Endodermal cell (in vitro differentiated cells): Measurements from ENCODE around the gene NOP9. TPM values are rescaled to one million over a fixed set of nuclear protein-coding genes. Genes with fewer than 3 reads are reported as not detected.

Experiments
- DNase-seq: peaks from one replicate; pipeline ENCODE4 v3.0.0-alpha.2; 2017
- H3K27ac ChIP-seq: 2 replicates; pipeline ENCODE4 v1.5.1; 2013; ENCODE audit warnings: mild to moderate bottlenecking, low read depth, low read length, moderate library complexity
- H3K27me3 ChIP-seq: 2 replicates; pipeline ENCODE4 v1.6.1; 2013; ENCODE audit warnings: mild to moderate bottlenecking, low read length, moderate library complexity; ENCODE audit not compliant: insufficient read depth, control insufficient read depth, poor library complexity, severe bottlenecking
- H3K36me3 ChIP-seq: 2 replicates; pipeline ENCODE4 v1.7.0; 2013; ENCODE audit warnings: mild to moderate bottlenecking, low read length, moderate library complexity; ENCODE audit not compliant: control insufficient read depth, insufficient read depth
- H3K4me1 ChIP-seq: one replicate; pipeline ENCODE4 v1.7.0; 2013; ENCODE audit warnings: low read length; ENCODE audit not compliant: control insufficient read depth, insufficient read depth
- H3K4me3 ChIP-seq: 2 replicates; pipeline ENCODE4 v1.5.1; 2013; ENCODE audit warnings: mild to moderate bottlenecking, low read length, moderate library complexity
- H3K9ac ChIP-seq: 2 replicates; pipeline ENCODE4 v1.6.1; 2013; ENCODE audit warnings: mild to moderate bottlenecking, low read length, moderate library complexity; ENCODE audit not compliant: poor library complexity, severe bottlenecking; ENCODE audit errors: extremely low read depth
- H3K9me3 ChIP-seq: 2 replicates; pipeline ENCODE4 v1.6.1; 2013; ENCODE audit warnings: mild to moderate bottlenecking, low read length, moderate library complexity; ENCODE audit not compliant: control insufficient read depth
- H3K27ac Mint-ChIP-seq: 2 replicates; pipeline ENCODE4 v1.8.0; 2020; ENCODE audit warnings: mixed read lengths
- H3K27me3 Mint-ChIP-seq: 2 replicates; pipeline ENCODE4 v1.8.0; 2021; ENCODE audit warnings: mild to moderate bottlenecking, mixed read lengths; ENCODE audit not compliant: insufficient read depth
- H3K36me3 Mint-ChIP-seq: 2 replicates; pipeline ENCODE4 v1.8.0; 2020; ENCODE audit warnings: low read depth, mixed read lengths
- H3K4me1 Mint-ChIP-seq: 2 replicates; pipeline ENCODE4 v1.8.0; 2020; ENCODE audit warnings: mixed read lengths
- H3K4me3 Mint-ChIP-seq: 2 replicates; pipeline ENCODE4 v1.8.0; 2020; ENCODE audit warnings: mild to moderate bottlenecking, moderate library complexity, mixed read lengths
- H3K9me3 Mint-ChIP-seq: 2 replicates; pipeline ENCODE4 v1.8.0; 2020; ENCODE audit warnings: mild to moderate bottlenecking, mixed read lengths
- WGBS, 2 experiments: methylation state at CpG; one replicate each; pipeline versions ENCODE4 v1.1.5 to v1.1.7; 2013; ENCODE audit warnings: missing lambda C conversion rate in 2 of 2, mixed read lengths in 1 of 2; ENCODE audit not compliant: insufficient coverage in 1 of 2, insufficient read length in 1 of 2; 5-methylcytosine and 5-hydroxymethylcytosine counted together
- total RNA-seq, 2 donors: library from RNA; stranded (reverse); fragmentation: NEBNext Ultra II Directional in 1 of 2; extraction: Animal tissue kit (Norgen Biotek cat#: 25700) in 1 of 2; gene quantifications; 2 replicates in 1 of 2; 3 replicates in 1 of 2; pipeline ENCODE4 v1.2.1, GENCODE V29; 2021
- TF ChIP-seq, protein P1 (sequence below): fragments of 200-600 bp; sonication (generic); conservative IDR thresholded peaks from 2 replicates; pipeline ENCODE4 v1.5.0; 2021; ENCODE audit warnings: antibody characterized with exemption, mild to moderate bottlenecking

NOP9 gene
- total RNA-seq, 2 donors from 2014 or later: 31.1 to 32.0 TPM

DNA sequence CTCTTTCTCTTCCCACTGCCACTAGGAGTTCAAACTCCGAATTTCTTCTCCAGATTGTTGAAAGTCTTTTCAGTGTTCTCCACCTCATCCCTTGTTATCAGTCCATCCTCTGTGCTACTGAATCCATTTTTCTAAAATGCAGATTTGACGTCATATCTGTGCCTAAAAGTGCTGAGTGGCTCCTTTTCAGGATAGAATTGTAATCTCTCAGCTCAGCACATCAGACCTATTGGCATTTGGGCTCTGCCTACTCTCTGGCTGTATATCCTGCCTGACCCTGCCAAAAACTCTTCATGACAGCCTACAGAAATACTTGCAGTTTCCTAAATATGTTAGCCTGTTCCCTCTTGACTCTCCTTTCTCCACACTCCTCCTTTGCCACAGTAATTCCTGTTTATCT lies 27.2 kb upstream of the NOP9 start:
- WGBS, 2 experiments: 89 to 100% methylated on average over 2 of the region's 2 CpGs

GRCh38 chr14:24273422-24273998 lies 26.1 kb upstream of the NOP9 start:
- TF ChIP-seq, protein P1, sequence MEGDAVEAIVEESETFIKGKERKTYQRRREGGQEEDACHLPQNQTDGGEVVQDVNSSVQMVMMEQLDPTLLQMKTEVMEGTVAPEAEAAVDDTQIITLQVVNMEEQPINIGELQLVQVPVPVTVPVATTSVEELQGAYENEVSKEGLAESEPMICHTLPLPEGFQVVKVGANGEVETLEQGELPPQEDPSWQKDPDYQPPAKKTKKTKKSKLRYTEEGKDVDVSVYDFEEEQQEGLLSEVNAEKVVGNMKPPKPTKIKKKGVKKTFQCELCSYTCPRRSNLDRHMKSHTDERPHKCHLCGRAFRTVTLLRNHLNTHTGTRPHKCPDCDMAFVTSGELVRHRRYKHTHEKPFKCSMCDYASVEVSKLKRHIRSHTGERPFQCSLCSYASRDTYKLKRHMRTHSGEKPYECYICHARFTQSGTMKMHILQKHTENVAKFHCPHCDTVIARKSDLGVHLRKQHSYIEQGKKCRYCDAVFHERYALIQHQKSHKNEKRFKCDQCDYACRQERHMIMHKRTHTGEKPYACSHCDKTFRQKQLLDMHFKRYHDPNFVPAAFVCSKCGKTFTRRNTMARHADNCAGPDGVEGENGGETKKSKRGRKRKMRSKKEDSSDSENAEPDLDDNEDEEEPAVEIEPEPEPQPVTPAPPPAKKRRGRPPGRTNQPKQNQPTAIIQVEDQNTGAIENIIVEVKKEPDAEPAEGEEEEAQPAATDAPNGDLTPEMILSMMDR: peak; percentile 45
- 85 to 100% methylated on average over 1 to 3 of the region's 3 CpGs for WGBS, 2 experiments
- no peaks in the 10 kb centered on the region for H3K9me3 Mint-ChIP-seq
- H3K36me3 Mint-ChIP-seq: no peaks in the 10 kb centered on the region
- peaks cover 4% of the 10 kb centered on the region for H3K4me1 Mint-ChIP-seq
- no peaks in the 10 kb centered on the region for H3K27me3 Mint-ChIP-seq
- Histone ChIP-seq H3K27me3 (no peaks in the 10 kb centered on the region), H3K4me3 (no peak overlapping the region), H3K36me3 (no peaks in the 10 kb centered on the region), H3K9ac (no peak overlapping the region), H3K9me3 (no peaks in the 10 kb centered on the region), H3K4me1 (no peaks in the 10 kb centered on the region), H3K27ac (no peak overlapping the region)
- no peak for DNase-seq
- H3K4me3 Mint-ChIP-seq: no peak overlapping the region
- no peak overlapping the region for H3K27ac Mint-ChIP-seq

More for the DNA sequence above, 27.2 kb upstream of the NOP9 start:
- Mint-ChIP-seq H3K9me3 (no peaks in the 10 kb centered on the region), H3K36me3 (no peaks in the 10 kb centered on the region), H3K4me3 (peak overlapping the region; percentile 75), H3K27ac (no peak overlapping the region), H3K4me1 (peaks cover 4% of the 10 kb centered on the region), H3K27me3 (no peaks in the 10 kb centered on the region)
- Histone ChIP-seq H3K9me3 (no peaks in the 10 kb centered on the region), H3K27me3 (no peaks in the 10 kb centered on the region), H3K4me3 (no peak overlapping the region), H3K36me3 (no peaks in the 10 kb centered on the region), H3K4me1 (no peaks in the 10 kb centered on the region), H3K27ac (no peak overlapping the region), H3K9ac (no peak overlapping the region)
- DNase-seq: no peak
- TF ChIP-seq, protein P1: no peak

DNA sequence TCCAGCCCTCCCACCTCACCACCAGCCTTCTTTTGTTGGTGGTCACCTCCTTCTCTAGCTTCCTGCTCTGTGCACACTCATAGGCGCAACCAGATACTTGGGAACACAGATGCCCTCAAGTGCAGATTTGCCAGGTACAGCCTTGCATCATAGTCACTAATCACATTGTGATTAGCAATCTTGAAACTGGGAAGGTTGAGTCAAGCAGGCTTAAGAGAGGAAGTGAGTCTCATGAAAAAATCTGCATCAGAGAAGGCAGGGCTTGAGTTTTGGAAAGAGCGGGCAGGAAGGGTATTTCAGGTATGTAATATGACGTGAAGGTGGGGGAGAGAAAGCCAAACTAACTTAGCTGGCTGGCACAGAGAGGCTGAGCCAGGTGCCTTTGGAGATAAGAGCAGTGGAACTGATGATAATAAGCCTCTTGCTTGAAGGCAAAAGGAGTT lies 25.5 kb upstream of the NOP9 start:
- Histone ChIP-seq H3K4me3 (no peak overlapping the region), H3K36me3 (no peaks in the 10 kb centered on the region), H3K9me3 (no peaks in the 10 kb centered on the region), H3K27ac (no peak overlapping the region), H3K27me3 (no peaks in the 10 kb centered on the region), H3K4me1 (no peaks in the 10 kb centered on the region), H3K9ac (no peak overlapping the region)
- H3K4me3 Mint-ChIP-seq: no peak overlapping the region
- WGBS, 2 experiments: 96 to 97% methylated on average over 3 of the region's 3 CpGs
- H3K36me3 Mint-ChIP-seq: no peaks in the 10 kb centered on the region
- H3K9me3 Mint-ChIP-seq: no peaks in the 10 kb centered on the region
- TF ChIP-seq, protein P1: no peak
- H3K27me3 Mint-ChIP-seq: no peaks in the 10 kb centered on the region
- no peak overlapping the region for H3K27ac Mint-ChIP-seq
- DNase-seq: no peak
- H3K4me1 Mint-ChIP-seq: peaks cover 4% of the 10 kb centered on the region
